ENCODE measurements around the gene WAS.

Gene WAS

DNA sequence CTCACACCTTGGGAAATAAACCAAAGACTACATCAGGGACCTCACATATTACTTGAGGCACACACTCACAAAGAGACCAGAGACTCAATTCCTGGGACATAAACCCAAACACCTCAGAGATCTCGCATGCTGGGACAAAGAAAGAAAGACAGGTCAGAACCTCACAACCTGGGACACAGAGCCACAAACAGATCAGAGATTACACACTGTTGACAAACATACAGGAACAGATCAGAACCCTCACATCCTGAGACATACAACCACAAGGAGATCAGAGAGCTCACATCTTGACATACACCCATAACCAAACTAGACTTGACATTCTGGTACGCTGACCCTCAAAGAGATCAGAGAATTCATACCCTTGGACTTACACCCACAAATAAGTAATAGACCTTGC is 30.2 kb downstream of the WAS start:
- FAIRE-seq = no peak

DNA sequence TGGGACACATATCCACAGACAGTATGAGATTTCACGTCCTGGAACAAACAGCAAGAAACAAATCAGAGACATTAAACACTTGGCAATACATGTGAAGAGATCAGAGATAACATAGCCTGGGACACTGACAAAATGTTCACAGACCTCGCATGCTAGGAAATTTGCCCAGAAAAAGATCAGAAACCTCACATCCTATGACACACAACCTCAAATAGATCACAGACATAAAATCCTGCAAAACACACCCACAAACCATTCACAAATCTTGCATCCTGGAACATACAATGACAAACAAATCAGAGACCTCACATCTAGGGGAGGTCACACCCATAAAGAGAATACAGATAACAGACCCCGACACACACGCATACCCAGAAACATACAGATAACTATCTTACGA is 31.0 kb downstream of the WAS start:
- no peak for FAIRE-seq

GRCh38 chrX:48715072-48715471 is 31.5 kb downstream of the WAS start:
- no peak for FAIRE-seq

- FAIRE-seq = no peak
Measured at GRCh38 chrX:48715876-48716502, 32.4 kb downstream of the WAS start.

- FAIRE-seq = no peak
Measured at GRCh38 chrX:48719958-48720357, 36.4 kb downstream of the WAS start.

DNA sequence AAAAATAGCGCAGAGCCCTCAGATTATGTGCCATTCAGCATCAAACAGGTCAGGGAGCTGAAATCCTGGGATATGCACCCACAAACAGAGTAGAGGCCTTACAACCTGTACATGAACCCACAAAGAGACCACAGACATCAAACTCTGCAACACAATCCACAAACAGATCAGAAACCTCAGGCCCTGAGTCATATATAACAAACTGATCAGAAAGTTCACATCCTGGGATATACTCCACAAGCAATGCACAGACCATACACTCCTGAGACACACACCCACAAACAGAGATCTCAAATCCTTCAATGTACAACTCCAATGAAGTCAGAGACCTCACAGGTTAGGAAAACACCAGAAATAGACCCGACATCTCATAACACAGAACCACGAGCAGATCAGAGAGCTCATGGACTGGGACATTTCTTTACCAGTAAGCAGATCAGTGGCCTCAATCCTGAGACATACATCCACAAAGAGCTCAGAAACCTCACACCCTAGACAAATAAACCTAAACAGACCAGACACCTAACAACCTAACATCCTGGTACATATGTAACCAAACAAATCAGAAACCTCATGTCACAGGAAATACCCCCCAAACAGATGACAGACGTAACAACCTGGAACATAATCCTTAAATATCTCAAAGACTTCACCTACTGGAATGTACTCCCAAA is 37.1 kb downstream of the WAS start:
- FAIRE-seq = no peak

- FAIRE-seq = no peak
Measured at GRCh38 chrX:48721916-48722315, 38.3 kb downstream of the WAS start.

DNA sequence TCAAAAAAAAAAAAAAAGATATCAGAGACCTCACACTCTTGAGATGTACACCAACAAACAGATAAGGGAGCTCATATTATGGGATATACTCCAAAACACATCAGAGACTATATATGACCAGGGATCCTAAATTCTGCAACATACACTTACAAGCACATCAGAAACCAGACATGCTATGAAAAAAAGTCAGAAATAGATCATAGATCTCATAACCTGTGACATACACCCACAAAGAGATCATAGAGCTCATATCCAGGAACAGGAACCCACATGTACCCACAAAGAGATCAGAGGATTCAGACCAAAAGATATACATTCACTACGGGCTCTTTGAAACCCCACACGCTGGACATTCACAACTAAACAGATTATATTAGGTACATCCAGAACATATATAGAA is 43.0 kb downstream of the WAS start:
- no peak for FAIRE-seq

DNA sequence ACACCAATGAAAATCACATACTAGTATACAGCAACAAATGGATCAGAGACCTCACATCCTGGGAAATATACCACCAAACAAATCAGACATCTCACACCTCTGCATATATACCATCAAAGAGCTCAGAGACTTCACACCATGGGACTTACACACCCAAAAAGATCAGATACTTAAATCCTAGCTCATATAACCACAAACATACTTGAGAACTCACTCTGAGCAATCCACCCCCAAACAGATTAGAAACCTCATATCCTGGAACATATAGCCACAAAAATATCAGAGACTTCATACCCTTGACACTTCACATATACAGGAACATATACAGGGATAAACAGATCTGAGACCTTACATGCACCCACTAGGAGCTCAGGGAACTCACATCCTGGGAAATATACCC is 45.1 kb downstream of the WAS start:
- no peak for FAIRE-seq

GRCh38 chrX:48736303-48736702 is 52.7 kb downstream of the WAS start:
- no peak for FAIRE-seq

DNA sequence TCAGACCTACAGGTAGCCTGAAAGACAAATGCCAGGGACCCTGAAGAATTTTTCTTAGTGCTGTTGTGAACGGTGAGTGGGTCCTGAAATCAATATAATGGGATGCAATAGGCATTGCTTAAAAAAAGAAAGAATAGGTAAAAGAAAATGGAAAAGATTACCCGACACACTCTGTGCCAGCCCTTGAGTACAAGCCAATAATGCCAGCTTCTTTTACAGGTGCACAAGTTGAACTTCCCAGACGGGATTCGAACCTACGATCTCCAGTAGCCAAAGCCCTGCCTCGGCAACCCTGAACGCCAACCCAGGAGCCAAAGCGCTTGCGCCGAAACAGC is 53.2 kb downstream of the WAS start:
- FAIRE-seq = no peak

DNA sequence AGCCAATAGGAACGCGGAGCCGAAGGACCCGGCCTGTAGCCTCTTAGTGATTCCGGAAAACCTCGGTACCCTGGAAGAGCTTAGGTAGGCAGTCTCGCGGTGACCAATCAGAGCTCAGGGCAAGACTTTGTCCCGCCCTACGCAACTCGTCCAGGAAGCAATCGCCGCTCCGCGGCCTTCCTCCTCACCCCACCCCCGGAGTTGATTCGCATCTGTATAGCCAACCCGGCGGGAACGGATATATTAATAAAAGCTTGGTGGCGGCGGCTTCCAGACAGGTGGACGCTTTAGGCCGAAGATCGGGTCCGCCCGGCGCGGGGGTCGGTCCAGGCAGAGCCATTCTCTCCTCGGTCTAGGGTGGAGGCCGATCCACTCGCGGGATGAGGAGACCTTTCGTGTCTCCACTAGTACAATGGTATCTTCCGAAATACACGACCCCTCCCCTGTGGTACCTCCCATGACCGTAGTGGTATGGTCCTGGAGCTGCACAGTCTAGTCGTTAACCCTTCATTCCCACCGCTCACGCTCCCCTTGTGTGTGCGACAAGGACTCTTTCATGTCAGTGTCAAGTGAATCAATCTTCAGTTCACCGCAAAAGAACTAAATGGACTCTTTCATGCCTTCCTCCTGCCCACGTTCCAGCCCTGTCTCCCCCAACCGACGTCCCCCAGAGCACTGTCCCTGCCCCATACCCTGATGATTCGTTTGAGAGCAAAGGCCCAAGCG is 53.8 kb downstream of the WAS start:
- FAIRE-seq = peak; percentile 90

- FAIRE-seq = no peak
Measured at GRCh38 chrX:48737940-48738339, 54.3 kb downstream of the WAS start.
